ENCODE measurements around the gene CEP350.
A peak's percentile ranks its signal among the peaks of the same experiment; 100 is the strongest.

CEP350 gene

GRCh38 chr1:180061019-180061418 lies 106.4 kb downstream of the CEP350 start:
- Histone ChIP-seq H2BK15ac (replicated peaks; ENCODE audit: low read depth) (no peak overlapping the region), H3K4me3 (ENCODE audit: low read length) (no peak overlapping the region), H2BK120ac (ENCODE audit: low read depth, low read length) (no peak overlapping the region), H3K4ac (ENCODE audit: low read depth, low read length) (no peak overlapping the region), H4K8ac (ENCODE audit: low read depth, low read length) (no peak overlapping the region), H3K27me3 (ENCODE audit: insufficient read depth, low read length, poor library complexity) (no peaks in the 10 kb centered on the region), H2BK5ac (ENCODE audit: low read length) (no peak overlapping the region), H3K27ac (ENCODE audit: low read depth, low read length) (no peak overlapping the region), H3K36me3 (ENCODE audit: control insufficient read depth, insufficient read depth, low read length) (peaks cover 1% of the 10 kb centered on the region), H2AK5ac (ENCODE audit: low read length) (no peak overlapping the region), H3K79me1 (ENCODE audit: low read length) (no peaks in the 10 kb centered on the region), H3K18ac (ENCODE audit: low read length) (no peak overlapping the region), H3K9ac (ENCODE audit: low read length) (no peak overlapping the region), H3K4me2 (ENCODE audit: low read length) (no peak overlapping the region), H4K5ac (ENCODE audit: low read length) (no peak overlapping the region), H3K79me2 (ENCODE audit: control insufficient read depth, insufficient read depth, low read length) (no peaks in the 10 kb centered on the region), H3K56ac (ENCODE audit: low read length) (no peak overlapping the region), H3K4me1 (ENCODE audit: control insufficient read depth, low read depth, low read length) (no peaks in the 10 kb centered on the region), H3K23ac (ENCODE audit: low read length) (no peak overlapping the region)
- DNase-seq: no peak
- no CpG with 5 or more reads among the region's 1 CpG for WGBS (ENCODE audit: extremely low coverage, insufficient coverage, low lambda C conversion rate)

GRCh38 chr1:180062452-180062971 lies 107.9 kb downstream of the CEP350 start:
- Histone ChIP-seq H2BK120ac (ENCODE audit: low read depth, low read length) (no peak overlapping the region), H2BK15ac (replicated peaks; ENCODE audit: low read depth) (no peak overlapping the region), H3K23ac (ENCODE audit: low read length) (no peak overlapping the region), H3K79me2 (ENCODE audit: control insufficient read depth, insufficient read depth, low read length) (no peaks in the 10 kb centered on the region), H3K4me3 (ENCODE audit: low read length) (no peak overlapping the region), H4K8ac (ENCODE audit: low read depth, low read length) (no peak overlapping the region), H3K79me1 (ENCODE audit: low read length) (no peaks in the 10 kb centered on the region), H3K56ac (ENCODE audit: low read length) (no peak overlapping the region), H3K4ac (ENCODE audit: low read depth, low read length) (no peak overlapping the region), H4K5ac (ENCODE audit: low read length) (no peak overlapping the region), H3K9ac (ENCODE audit: low read length) (no peak overlapping the region), H3K27ac (ENCODE audit: low read depth, low read length) (no peak overlapping the region), H3K18ac (ENCODE audit: low read length) (no peak overlapping the region), H3K4me2 (ENCODE audit: low read length) (no peak overlapping the region), H3K27me3 (ENCODE audit: insufficient read depth, low read length, poor library complexity) (no peaks in the 10 kb centered on the region), H2BK5ac (ENCODE audit: low read length) (no peak overlapping the region), H3K4me1 (ENCODE audit: control insufficient read depth, low read depth, low read length) (no peaks in the 10 kb centered on the region), H3K36me3 (ENCODE audit: control insufficient read depth, insufficient read depth, low read length) (peaks cover 1% of the 10 kb centered on the region), H2AK5ac (ENCODE audit: low read length) (no peak overlapping the region)
- no CpG with 5 or more reads among the region's 3 CpGs for WGBS (ENCODE audit: extremely low coverage, insufficient coverage, low lambda C conversion rate)
- peak; percentile 1 for DNase-seq

GRCh38 chr1:180065408-180065807 lies 110.8 kb downstream of the CEP350 start:
- Histone ChIP-seq H3K4me1 (ENCODE audit: control insufficient read depth, low read depth, low read length) (no peaks in the 10 kb centered on the region), H2BK120ac (ENCODE audit: low read depth, low read length) (no peak overlapping the region), H3K56ac (ENCODE audit: low read length) (no peak overlapping the region), H2AK5ac (ENCODE audit: low read length) (no peak overlapping the region), H4K5ac (ENCODE audit: low read length) (no peak overlapping the region), H3K36me3 (ENCODE audit: control insufficient read depth, insufficient read depth, low read length) (peaks cover 1% of the 10 kb centered on the region), H4K8ac (ENCODE audit: low read depth, low read length) (no peak overlapping the region), H3K27me3 (ENCODE audit: insufficient read depth, low read length, poor library complexity) (no peaks in the 10 kb centered on the region), H3K9ac (ENCODE audit: low read length) (no peak overlapping the region), H3K27ac (ENCODE audit: low read depth, low read length) (no peak overlapping the region), H3K79me2 (ENCODE audit: control insufficient read depth, insufficient read depth, low read length) (no peaks in the 10 kb centered on the region), H3K79me1 (ENCODE audit: low read length) (no peaks in the 10 kb centered on the region), H3K4ac (ENCODE audit: low read depth, low read length) (no peak overlapping the region), H3K4me3 (ENCODE audit: low read length) (no peak overlapping the region), H3K23ac (ENCODE audit: low read length) (no peak overlapping the region), H3K18ac (ENCODE audit: low read length) (no peak overlapping the region), H3K4me2 (ENCODE audit: low read length) (no peak overlapping the region), H2BK5ac (ENCODE audit: low read length) (no peak overlapping the region), H2BK15ac (replicated peaks; ENCODE audit: low read depth) (no peak overlapping the region)
- WGBS (ENCODE audit: extremely low coverage, insufficient coverage, low lambda C conversion rate): no CpG with 5 or more reads among the region's 4 CpGs
- no peak for DNase-seq

GRCh38 chr1:180066150-180066549 lies 111.5 kb downstream of the CEP350 start:
- H4K8ac ChIP-seq (ENCODE audit: low read depth, low read length): no peak overlapping the region
- no peak overlapping the region for H3K56ac ChIP-seq (ENCODE audit: low read length)
- H3K23ac ChIP-seq (ENCODE audit: low read length): no peak overlapping the region
- no CpG with 5 or more reads among the region's 3 CpGs for WGBS (ENCODE audit: extremely low coverage, insufficient coverage, low lambda C conversion rate)
- no peak overlapping the region for H2BK15ac ChIP-seq (replicated peaks; ENCODE audit: low read depth)
- H2AK5ac ChIP-seq (ENCODE audit: low read length): no peak overlapping the region
- no peaks in the 10 kb centered on the region for H3K27me3 ChIP-seq (ENCODE audit: insufficient read depth, low read length, poor library complexity)
- no peak overlapping the region for H3K27ac ChIP-seq (ENCODE audit: low read depth, low read length)
- no peaks in the 10 kb centered on the region for H3K79me2 ChIP-seq (ENCODE audit: control insufficient read depth, insufficient read depth, low read length)
- no peak overlapping the region for H3K18ac ChIP-seq (ENCODE audit: low read length)
- H2BK5ac ChIP-seq (ENCODE audit: low read length): no peak overlapping the region
- no peak overlapping the region for H3K9ac ChIP-seq (ENCODE audit: low read length)
- H4K5ac ChIP-seq (ENCODE audit: low read length): no peak overlapping the region
- no peak overlapping the region for H3K4me2 ChIP-seq (ENCODE audit: low read length)
- H3K79me1 ChIP-seq (ENCODE audit: low read length): no peaks in the 10 kb centered on the region
- no peak overlapping the region for H3K4me3 ChIP-seq (ENCODE audit: low read length)
- peaks cover 1% of the 10 kb centered on the region for H3K36me3 ChIP-seq (ENCODE audit: control insufficient read depth, insufficient read depth, low read length)
- no peak overlapping the region for H2BK120ac ChIP-seq (ENCODE audit: low read depth, low read length)
- no peaks in the 10 kb centered on the region for H3K4me1 ChIP-seq (ENCODE audit: control insufficient read depth, low read depth, low read length)
- no peak for DNase-seq
- H3K4ac ChIP-seq (ENCODE audit: low read depth, low read length): no peak overlapping the region

- no peaks in the 10 kb centered on the region for H3K36me3 ChIP-seq (ENCODE audit: control insufficient read depth, insufficient read depth, low read length)
- no CpG with 5 or more reads among the region's 6 CpGs for WGBS (ENCODE audit: extremely low coverage, insufficient coverage, low lambda C conversion rate)
- no peak for DNase-seq
Observed at GRCh38 chr1:180070286-180070685, 115.7 kb downstream of the CEP350 start.

GRCh38 chr1:180071759-180072158 lies 117.1 kb downstream of the CEP350 start:
- Histone ChIP-seq H3K9ac (ENCODE audit: low read length) (no peak overlapping the region), H3K4me3 (ENCODE audit: low read length) (no peak overlapping the region), H2BK120ac (ENCODE audit: low read depth, low read length) (no peak overlapping the region), H4K8ac (ENCODE audit: low read depth, low read length) (no peak overlapping the region), H3K18ac (ENCODE audit: low read length) (no peak overlapping the region), H3K23ac (ENCODE audit: low read length) (no peak overlapping the region), H2BK5ac (ENCODE audit: low read length) (no peak overlapping the region), H3K36me3 (ENCODE audit: control insufficient read depth, insufficient read depth, low read length) (no peaks in the 10 kb centered on the region), H3K27ac (ENCODE audit: low read depth, low read length) (no peak overlapping the region), H3K4me2 (ENCODE audit: low read length) (no peak overlapping the region), H3K4me1 (ENCODE audit: control insufficient read depth, low read depth, low read length) (no peaks in the 10 kb centered on the region), H3K4ac (ENCODE audit: low read depth, low read length) (no peak overlapping the region), H3K56ac (ENCODE audit: low read length) (no peak overlapping the region), H2BK15ac (replicated peaks; ENCODE audit: low read depth) (no peak overlapping the region), H3K79me2 (ENCODE audit: control insufficient read depth, insufficient read depth, low read length) (no peaks in the 10 kb centered on the region), H3K79me1 (ENCODE audit: low read length) (no peaks in the 10 kb centered on the region), H3K27me3 (ENCODE audit: insufficient read depth, low read length, poor library complexity) (no peaks in the 10 kb centered on the region), H4K5ac (ENCODE audit: low read length) (no peak overlapping the region), H2AK5ac (ENCODE audit: low read length) (no peak overlapping the region)
- WGBS (ENCODE audit: extremely low coverage, insufficient coverage, low lambda C conversion rate): no CpG with 5 or more reads among the region's 5 CpGs
- DNase-seq: no peak

More at GRCh38 chr1:180070286-180070685, 115.7 kb downstream of the CEP350 start:
- Histone ChIP-seq H2BK15ac (replicated peaks; ENCODE audit: low read depth) (no peak overlapping the region), H3K79me2 (ENCODE audit: control insufficient read depth, insufficient read depth, low read length) (no peaks in the 10 kb centered on the region), H3K9ac (ENCODE audit: low read length) (no peak overlapping the region), H3K79me1 (ENCODE audit: low read length) (no peaks in the 10 kb centered on the region), H4K5ac (ENCODE audit: low read length) (no peak overlapping the region), H3K4me3 (ENCODE audit: low read length) (no peak overlapping the region), H2BK5ac (ENCODE audit: low read length) (no peak overlapping the region), H3K27me3 (ENCODE audit: insufficient read depth, low read length, poor library complexity) (no peaks in the 10 kb centered on the region), H2BK120ac (ENCODE audit: low read depth, low read length) (no peak overlapping the region), H3K56ac (ENCODE audit: low read length) (no peak overlapping the region), H3K18ac (ENCODE audit: low read length) (no peak overlapping the region), H3K4me1 (ENCODE audit: control insufficient read depth, low read depth, low read length) (no peaks in the 10 kb centered on the region), H3K4ac (ENCODE audit: low read depth, low read length) (no peak overlapping the region), H3K4me2 (ENCODE audit: low read length) (no peak overlapping the region), H3K23ac (ENCODE audit: low read length) (no peak overlapping the region), H3K27ac (ENCODE audit: low read depth, low read length) (no peak overlapping the region), H2AK5ac (ENCODE audit: low read length) (no peak overlapping the region), H4K8ac (ENCODE audit: low read depth, low read length) (no peak overlapping the region)

Data from mesendoderm (in vitro differentiated cells).